HL-60/S4 treated with phorbol 12-myristate 13-acetate at 8.2 ng/mL for 4 days and 3 days (cell line): ENCODE results near the gene DNAJC6.
"Not testable (repeated sequence)": the region's sequence is repeated elsewhere in the genome, so short reads cannot be mapped to it uniquely, and the experiment has no call there.

Experiments used
- in situ Hi-C: fragments of 300-500 bp; cut with MboI; formaldehyde crosslinking; loops from 2 replicates; pipeline ENCODE4 v1.15.0; 2022; ENCODE audit warnings: low sequenced_read_pairs

DNAJC6 gene

DNA sequence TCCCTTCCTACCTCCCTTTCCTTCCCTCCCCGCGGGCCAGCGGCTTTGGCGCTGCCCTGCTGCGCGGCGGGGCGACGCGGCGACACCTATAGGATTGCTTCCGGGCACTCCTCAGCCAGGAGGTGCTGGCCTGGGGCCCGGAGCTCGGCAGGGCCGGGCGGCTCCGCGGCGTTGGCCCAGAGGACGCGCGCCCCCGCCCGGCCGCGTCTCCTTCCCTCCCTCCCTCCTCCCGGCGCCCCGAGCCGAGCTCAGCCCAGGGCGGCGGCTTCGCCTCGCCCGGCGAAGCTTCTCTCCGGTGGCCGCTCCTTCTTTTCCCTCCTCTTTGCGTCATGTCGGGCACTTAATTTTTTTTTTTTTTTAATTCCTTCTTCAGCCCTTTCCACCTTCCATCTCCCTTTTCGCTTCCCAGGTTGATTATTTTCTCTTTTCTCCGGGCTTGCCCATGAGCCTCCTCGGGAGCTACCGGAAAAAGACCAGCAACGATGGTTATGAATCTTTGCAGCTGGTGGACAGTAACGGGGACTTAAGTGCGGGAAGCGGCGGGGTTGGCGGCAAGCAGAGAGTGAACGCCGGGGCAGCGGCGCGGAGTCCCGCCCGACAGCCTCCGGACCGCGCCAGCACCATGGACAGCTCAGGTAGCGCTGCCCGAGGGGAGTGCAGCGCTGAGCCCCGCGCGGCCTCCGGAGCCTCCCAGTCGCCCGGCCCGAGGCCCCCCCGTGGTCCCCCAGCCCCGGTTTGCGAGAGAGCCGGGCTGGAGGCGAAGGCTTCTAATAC is at the start of gene DNAJC6:
TSS of gene DNAJC6 (plus strand) at position 240 of the 774 bp plus-strand sequence. CDS start at position 443, 203 bp downstream.
- in situ Hi-C loops: no loop called here

GRCh38 chr1:65259816-65260215 is 49.5 kb upstream of the DNAJC6 start:
- in situ Hi-C loops: no loop called here

- in situ Hi-C loops: no loop called here
Observed at GRCh38 chr1:65260851-65261473, 48.4 kb upstream of the DNAJC6 start.

GRCh38 chr1:65263286-65263685 is 46.1 kb upstream of the DNAJC6 start:
- in situ Hi-C loops: no loop called here

- in situ Hi-C loops: no loop called here
Observed at GRCh38 chr1:65264197-65264929, 45.0 kb upstream of the DNAJC6 start.

DNA sequence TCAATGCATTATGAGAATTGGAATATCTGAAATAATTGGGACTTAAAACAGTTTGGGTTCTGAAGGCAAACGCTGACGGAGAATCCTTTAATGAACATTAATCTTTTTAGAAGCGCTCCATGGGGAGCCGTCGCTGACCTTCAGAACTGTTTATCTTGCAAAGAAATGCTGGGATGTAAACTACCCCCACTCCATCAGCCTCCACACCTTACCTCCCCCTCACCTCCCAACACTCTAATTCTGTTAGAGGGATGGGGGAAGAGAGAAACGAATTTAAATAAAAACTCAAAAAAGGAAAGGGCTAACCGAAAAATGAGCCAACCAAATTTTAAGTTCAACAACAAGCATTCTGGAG is 44.1 kb upstream of the DNAJC6 start:
- in situ Hi-C loops: no loop called here

DNA sequence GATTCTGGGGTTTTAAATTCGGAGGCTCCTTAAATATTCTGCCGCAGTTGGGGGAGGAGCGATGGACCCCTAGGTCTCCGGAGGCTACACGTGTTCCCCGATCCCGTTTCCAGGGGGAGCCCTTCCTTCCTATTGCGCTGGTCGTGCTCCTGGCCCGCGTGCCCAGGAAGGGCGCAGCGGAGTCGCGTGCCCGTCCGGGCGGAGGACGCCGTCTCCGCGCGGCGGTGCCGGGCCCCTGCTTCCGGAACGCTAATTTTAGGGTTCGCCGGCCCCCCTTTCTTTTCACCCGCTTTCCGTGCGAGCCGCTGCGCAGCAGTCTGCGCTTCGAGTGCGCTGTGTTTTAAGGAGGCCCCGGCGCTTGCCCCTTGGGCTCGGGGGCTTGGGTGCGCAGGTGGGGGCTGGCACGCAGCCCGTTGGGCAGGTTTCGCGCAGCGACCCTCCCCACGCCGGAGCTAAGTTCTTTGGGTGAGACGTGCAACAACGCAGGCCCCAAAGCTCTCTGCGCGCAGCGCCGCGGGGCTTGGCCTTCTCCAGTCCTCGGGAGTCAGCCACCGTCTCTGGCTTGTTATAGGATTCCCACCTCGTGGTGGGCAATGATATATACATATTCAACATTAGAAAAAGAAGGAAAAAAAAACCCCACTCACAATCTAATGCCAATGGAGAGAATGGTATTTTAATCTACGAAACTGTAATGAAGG is 43.5 kb upstream of the DNAJC6 start:
- in situ Hi-C loops: no loop called here

DNA sequence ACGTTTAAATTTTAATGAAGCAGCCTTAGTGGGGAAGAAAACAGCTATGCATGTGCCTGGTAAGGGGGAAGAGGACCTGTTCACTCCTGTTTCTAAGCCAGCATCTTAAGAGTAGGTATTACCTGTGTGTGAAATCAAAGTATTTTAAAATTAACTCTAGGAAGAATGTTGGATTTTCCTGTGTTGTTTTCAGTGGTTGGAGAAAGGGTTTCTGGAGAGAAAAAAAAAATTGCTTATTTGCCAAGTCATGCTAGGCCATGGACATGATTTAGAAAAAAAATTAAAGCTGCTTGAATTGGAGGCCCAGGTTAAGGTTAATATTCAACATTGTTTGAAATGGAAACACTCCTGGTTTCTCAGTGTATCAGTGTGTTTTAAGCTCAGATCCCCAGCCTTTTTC is 42.9 kb upstream of the DNAJC6 start:
- in situ Hi-C loops: no loop called here

DNA sequence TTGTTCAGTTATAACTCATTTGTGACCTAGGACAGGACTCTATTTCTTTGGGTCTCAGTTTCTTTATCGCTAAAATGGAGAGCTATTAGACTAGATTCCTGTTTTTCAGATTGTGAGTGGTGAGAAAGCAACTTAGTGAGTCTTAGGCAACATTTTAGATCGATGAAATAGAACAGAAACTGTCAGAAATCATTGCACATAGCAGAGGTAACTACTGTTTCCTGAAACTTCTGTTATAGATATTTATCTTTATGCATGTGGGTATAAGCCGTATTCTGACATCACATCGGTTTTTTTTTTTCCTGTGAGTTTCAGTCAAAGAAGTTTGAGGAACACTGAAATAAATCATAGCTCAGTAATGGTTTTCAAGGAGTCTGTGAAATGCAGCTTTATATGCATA is 42.1 kb upstream of the DNAJC6 start:
- in situ Hi-C loops: no loop called here

DNA sequence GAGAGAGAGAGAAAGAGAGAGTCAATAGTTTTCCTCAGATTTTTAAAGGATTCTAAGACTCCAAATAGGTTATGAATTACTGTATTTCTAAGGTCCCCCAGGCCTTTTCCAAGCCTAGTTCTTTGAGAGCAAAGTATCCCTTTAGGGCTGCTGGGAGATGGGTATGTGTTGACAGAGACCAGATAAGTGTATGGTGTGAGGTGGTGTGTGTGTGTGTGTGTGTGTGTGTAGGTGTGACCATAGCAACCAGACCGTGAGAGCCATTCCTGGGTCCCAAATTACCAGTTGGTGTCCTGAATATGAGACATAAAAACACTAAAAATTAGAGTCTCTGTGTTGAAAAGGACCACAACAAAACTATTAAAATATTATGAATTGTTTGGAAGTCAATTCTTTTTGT is 41.7 kb upstream of the DNAJC6 start:
- in situ Hi-C loops: no loop called here

DNA sequence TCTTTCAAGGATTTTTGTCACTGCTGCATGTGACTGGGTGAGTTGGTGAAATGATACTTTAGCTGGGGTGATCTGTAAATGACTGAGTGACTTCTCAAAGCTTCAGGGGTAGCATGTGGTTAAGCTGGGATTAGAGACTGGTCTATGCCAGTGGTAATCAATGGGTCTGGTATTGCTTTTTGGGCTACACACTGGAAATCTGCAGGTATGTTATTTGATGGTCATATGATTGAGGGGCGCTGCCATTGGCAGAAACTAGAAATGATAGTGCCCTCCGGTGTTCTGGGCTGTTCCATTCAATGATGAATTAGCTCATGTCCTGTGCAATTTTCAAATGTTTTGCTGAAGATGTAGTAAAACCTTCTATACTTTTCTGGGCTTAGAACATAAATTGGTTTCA is 39.7 kb upstream of the DNAJC6 start:
- in situ Hi-C loops: no loop called here

- in situ Hi-C loops: no loop called here
Observed at GRCh38 chr1:65276197-65276939, 33.0 kb upstream of the DNAJC6 start.

GRCh38 chr1:65277605-65278347 is 31.6 kb upstream of the DNAJC6 start:
- in situ Hi-C loops: no loop called here

DNA sequence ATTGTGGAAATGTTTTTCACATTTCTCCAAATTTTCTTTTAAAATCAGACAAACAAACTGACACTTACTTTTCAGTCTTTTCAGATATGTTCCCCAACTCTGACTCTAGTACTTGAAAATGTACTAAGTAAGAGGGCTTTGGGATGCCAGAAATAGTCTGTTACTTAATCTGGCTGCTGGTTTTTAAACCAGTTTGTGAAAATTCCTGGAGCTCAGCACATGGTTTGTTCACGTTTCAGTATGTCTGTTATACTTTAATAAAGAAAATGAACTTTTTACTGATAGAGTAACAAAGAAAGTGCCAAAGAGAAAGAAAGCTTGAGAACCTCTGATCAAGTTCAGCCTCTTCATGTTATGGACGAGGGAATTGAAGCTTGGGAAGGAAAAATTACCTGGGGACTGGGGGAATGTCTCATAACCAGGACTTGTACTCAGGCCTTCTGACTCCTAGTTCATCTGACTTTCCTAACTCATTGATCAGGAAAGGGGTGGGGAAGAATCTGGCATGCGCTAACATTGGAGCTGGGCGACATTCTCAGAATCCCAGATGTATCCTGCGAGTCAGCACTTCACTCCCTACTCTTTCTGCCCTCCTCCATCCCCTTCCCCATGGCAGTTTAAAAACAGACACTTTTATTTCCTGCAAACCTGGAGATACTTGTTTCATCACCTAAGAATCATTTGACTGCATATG is 30.8 kb upstream of the DNAJC6 start:
- in situ Hi-C loops: no loop called here

GRCh38 chr1:65279070-65279779 is 30.1 kb upstream of the DNAJC6 start:
- in situ Hi-C loops: no loop called here

DNA sequence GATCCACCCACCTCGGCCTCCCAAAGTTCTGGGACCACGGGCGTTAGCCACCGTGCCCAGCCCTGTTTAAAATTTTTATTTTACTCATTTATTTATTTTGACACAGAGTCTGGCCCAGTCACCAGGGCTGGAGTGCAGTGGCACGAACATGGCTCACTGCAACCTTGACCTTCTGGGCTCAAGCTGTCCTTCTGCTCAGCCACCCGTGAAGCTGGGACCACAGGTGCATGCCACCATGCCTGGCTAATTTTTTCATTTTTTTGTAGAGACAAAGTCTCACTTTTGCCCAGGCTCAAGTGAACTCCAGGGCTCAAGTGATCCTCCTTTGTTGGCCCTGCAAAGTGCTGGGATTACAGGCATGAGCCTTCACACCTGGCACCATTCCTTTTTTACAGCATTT is 27.5 kb upstream of the DNAJC6 start:
- in situ Hi-C loops: no loop called here

DNA sequence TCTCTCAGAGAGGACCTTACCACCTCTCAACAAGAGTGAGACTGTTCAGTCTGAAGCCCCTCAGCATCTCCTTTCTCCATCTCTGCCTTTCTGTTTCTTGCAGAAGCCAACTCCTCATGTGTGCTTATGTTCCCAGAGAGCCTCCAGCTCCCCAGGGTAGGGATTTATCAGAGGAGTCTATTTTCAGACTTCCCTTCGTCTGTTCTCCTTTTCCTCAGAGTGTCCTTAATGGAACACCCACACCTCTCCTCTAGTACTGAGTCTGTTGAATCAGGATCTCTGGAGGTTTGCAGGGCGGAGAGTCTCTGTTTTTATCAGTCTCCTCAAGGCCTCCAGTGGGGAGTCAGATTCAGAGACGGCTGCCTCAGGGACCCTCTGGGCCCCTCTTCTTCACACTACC is 25.1 kb upstream of the DNAJC6 start:
- in situ Hi-C loops: no loop called here

- in situ Hi-C loops: no loop called here
Observed at GRCh38 chr1:65289449-65289848, 19.9 kb upstream of the DNAJC6 start.

GRCh38 chr1:65291818-65292217 is 17.5 kb upstream of the DNAJC6 start:
- in situ Hi-C loops: not testable (repeated sequence)
